ENCODE measurements around the gene HCRTR1. TPM values are rescaled to one million over a fixed set of nuclear protein-coding genes. Genes with fewer than 3 reads are reported as not detected.

HCRTR1 gene
- total RNA-seq, 6 experiments from 2014 or later: not detected

GRCh38 chr1:31640179-31640578, 22.7 kb downstream of the HCRTR1 start:
- Histone ChIP-seq H3K4me3 (no peak overlapping the region), H3K9me3 (no peaks in the 10 kb centered on the region), H3K27ac (no peak overlapping the region), H3K27me3 (no peaks in the 10 kb centered on the region), H3K4me1 (peaks cover 0 to 13% (median 0%) of the 10 kb centered on the region in 4 donors), H3K36me3 (peaks cover 0 to 3% (median 0%) of the 10 kb centered on the region in 4 donors)
- intact Hi-C loops (cut with DNase I): no loop called here
- DNase-seq (no peak), ATAC-seq (no peak)
- TF ChIP-seq POLR2A (IDR thresholded peaks at IDR 0.05): no peak
- TF ChIP-seq, protein P1, sequence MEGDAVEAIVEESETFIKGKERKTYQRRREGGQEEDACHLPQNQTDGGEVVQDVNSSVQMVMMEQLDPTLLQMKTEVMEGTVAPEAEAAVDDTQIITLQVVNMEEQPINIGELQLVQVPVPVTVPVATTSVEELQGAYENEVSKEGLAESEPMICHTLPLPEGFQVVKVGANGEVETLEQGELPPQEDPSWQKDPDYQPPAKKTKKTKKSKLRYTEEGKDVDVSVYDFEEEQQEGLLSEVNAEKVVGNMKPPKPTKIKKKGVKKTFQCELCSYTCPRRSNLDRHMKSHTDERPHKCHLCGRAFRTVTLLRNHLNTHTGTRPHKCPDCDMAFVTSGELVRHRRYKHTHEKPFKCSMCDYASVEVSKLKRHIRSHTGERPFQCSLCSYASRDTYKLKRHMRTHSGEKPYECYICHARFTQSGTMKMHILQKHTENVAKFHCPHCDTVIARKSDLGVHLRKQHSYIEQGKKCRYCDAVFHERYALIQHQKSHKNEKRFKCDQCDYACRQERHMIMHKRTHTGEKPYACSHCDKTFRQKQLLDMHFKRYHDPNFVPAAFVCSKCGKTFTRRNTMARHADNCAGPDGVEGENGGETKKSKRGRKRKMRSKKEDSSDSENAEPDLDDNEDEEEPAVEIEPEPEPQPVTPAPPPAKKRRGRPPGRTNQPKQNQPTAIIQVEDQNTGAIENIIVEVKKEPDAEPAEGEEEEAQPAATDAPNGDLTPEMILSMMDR (IDR thresholded peaks at IDR 0.05): no peak

DNA sequence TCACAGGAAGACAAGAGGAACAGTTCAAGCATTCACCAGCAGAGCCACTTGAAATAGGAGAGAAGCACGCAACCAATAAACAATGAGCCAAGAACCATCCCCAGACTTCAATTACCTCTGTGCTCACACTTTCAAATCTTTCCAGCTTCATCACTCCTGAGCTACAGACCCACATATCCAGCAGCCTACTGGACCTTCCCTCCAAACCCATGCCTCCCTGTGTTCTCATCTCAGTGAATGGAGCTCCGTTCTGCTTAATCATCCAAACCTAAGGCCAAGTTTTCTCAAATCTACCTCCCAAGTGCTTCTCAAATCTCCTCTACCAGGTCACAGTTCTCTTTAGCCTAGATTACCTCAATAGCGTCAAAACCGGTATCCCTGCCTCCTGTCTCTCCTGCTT, 23.5 kb downstream of the HCRTR1 start:
- Histone ChIP-seq H3K27ac (no peak overlapping the region), H3K4me3 (no peak overlapping the region), H3K36me3 (no peaks in the 10 kb centered on the region), H3K9me3 (no peaks in the 10 kb centered on the region), H3K4me1 (peaks cover 0 to 18% (median 0%) of the 10 kb centered on the region in 4 donors), H3K27me3 (no peaks in the 10 kb centered on the region)
- WGBS (ENCODE audit: insufficient coverage, low coverage, low lambda C conversion rate, missing lambda C conversion rate): 91% methylated on average over 4 of the region's 4 CpGs
- ATAC-seq: no peak
- no peak for TF ChIP-seq POLR2A (IDR thresholded peaks at IDR 0.05)
- TF ChIP-seq, protein P1 (IDR thresholded peaks at IDR 0.05): no peak
- no peak for DNase-seq
- intact Hi-C loops (cut with DNase I): no loop called here

DNA sequence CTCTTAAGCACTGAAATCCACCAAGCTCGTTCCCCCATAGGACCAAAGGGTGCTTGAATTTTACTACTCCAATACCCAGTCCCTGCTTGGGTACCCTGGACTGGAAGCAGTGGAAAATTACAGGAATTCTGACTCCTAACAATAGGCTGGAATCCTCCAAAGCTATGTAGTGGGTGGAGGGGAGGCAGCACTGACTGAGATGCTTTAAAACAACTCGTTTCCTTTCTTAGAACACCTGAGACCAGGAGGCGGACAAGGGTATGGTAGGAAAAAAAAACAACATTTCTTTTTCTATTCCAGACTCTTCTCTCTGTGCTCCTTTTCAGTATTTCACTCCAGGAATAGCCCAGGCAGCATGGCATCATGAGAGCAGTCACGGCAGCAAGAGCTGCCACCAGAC, 24.9 kb downstream of the HCRTR1 start:
- no peaks in the 10 kb centered on the region for H3K36me3 ChIP-seq
- no peaks in the 10 kb centered on the region for H3K27me3 ChIP-seq
- no peak overlapping the region for H3K4me3 ChIP-seq
- ATAC-seq (no peak), DNase-seq (no peak)
- intact Hi-C loops (cut with DNase I): no loop called here
- 94% methylated on average over 3 of the region's 4 CpGs for WGBS (ENCODE audit: insufficient coverage, low coverage, low lambda C conversion rate, missing lambda C conversion rate)
- H3K27ac ChIP-seq: no peak overlapping the region
- TF ChIP-seq, protein P1 (IDR thresholded peaks at IDR 0.05): no peak
- TF ChIP-seq POLR2A (IDR thresholded peaks at IDR 0.05): no peak
- peaks cover 0 to 18% (median 0%) of the 10 kb centered on the region in 4 donors for H3K4me1 ChIP-seq
- no peaks in the 10 kb centered on the region for H3K9me3 ChIP-seq

GRCh38 chr1:31642897-31643296, 25.4 kb downstream of the HCRTR1 start:
- 96% methylated on average over 3 of the region's 3 CpGs for WGBS (ENCODE audit: insufficient coverage, low coverage, low lambda C conversion rate, missing lambda C conversion rate)
- ATAC-seq (no peak), DNase-seq (no peak)
- intact Hi-C loops (cut with DNase I): no loop called here
- TF ChIP-seq POLR2A (IDR thresholded peaks at IDR 0.05): no peak
- TF ChIP-seq, protein P1 (IDR thresholded peaks at IDR 0.05): no peak
- H3K4me1 ChIP-seq: peaks cover 0 to 18% (median 0%) of the 10 kb centered on the region in 4 donors
- H3K4me3 ChIP-seq: no peak overlapping the region
- no peak overlapping the region for H3K27ac ChIP-seq
- no peaks in the 10 kb centered on the region for H3K27me3 ChIP-seq
- H3K9me3 ChIP-seq: no peaks in the 10 kb centered on the region
- H3K36me3 ChIP-seq: no peaks in the 10 kb centered on the region

Data from right lobe of liver (tissue), 6 donors.